Stimulated activated CD8-positive, alpha-beta memory T cell treated with anti-CD3 and anti-CD28 coated beads, Interleukin-15, amount 100 ng/mL, for 24 hours (primary cell): Measurements from ENCODE around the gene GABBR2.
"Not testable (repeated sequence)": the region's sequence is repeated elsewhere in the genome, so short reads cannot be mapped to it uniquely, and the experiment has no call there.

ENCODE experiments used
- DNase-seq: peaks from one replicate; pipeline ENCODE4 v3.0.0-alpha.2; 2020; ENCODE audit warnings: low read depth

Gene GABBR2

GRCh38 chr9:98516205-98516896 lies 192.4 kb downstream of the GABBR2 start:
- DNase-seq = no peak

DNA sequence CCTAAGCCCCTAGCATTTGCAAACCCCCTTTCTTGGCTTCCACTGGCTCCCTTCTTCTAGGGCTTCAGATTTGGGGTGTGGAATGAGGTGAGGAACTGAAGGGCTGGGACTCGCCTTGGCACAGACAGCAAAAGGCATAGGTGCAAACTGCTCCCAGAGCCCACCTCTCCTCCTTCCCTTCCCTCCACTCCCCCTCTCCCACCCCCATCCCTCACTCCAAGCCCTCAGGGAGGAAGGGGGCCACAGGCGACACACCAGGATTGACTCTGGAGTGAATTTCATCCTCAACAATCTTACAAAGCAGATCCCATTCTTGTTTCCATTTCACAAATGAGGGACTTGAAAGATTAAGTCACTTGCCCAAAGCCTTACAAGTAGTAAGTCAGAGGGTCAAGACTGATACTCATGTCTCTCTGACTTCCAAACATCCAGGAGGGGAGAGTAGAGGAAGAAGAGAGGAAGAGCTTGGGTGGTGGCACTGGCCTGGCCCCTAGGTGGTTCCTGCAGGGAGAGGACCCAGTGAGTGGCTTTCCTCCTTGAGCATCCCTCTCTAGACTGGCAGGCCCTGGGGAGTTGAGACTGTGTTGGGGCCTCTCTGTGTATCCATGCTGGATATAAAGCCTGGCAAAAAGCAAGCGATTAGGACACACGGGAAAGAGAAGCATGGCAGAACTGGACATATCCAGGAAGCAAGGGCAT lies 193.1 kb downstream of the GABBR2 start:
- DNase-seq = no peak

- no peak for DNase-seq
Observed at GRCh38 chr9:98514841-98515240, 193.9 kb downstream of the GABBR2 start.

DNA sequence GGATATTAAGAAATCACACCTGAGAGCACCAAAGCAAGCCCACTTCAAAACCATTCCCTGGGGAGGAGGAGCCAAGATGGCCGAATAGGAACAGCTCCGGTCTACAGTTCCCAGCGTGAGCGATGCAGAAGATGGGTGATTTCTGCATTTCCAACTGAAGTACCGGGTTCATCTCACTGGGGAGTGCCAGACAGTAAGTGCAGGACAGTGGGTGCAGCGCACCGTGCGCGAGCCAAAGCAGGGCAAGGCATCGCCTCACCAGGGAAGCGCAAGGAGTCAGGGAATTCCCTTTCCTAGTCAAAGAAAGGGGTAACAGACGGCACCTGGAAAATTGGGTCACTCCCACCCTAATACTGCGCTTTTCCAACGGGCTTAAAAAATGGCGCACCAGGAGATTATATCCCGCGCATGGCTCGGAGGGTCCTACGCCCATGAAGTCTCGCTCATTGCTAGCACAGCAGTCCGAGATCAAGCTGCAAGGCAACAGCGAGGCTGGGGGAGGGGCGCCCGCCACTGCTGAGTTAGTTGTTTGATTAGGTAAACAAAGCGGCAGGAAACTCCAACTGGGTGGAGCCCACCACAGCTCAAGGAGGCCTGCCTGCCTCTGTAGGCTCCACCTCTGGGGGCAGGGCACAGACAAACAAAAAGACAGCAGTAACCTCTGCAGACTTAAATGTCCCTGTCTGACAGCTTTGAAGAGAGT lies 200.4 kb downstream of the GABBR2 start:
- not testable (repeated sequence) for DNase-seq

DNA sequence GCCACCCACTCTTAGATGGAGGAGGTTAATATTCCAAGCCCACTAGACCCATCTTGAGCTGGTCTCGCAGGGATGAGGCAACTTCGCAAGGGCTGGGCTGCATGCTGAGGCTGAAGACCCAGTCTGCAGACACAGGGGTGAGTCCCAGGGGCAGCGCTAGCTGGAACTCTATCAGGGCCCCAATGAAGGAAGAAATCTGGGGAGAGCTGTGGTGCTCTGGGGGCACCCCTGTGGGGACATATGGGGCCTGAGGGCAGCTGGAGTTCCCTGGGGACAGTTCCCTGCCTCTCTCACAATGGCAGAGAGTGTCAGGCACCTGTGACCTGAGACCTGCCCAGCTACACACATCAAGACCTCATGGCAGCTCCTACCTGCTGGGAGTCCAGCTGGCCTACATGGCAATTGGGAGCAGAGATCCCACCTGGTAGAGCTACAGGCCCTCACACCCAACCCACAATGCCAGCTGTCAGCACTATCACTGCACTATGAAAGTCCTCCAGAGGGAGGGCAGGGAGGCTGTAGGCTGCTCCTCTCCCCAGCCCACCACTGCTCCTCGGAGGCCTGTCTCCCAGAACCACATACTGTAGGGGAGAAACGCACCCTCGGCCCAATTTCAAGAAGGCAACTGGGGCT lies 202.2 kb downstream of the GABBR2 start:
- DNase-seq = no peak

GRCh38 chr9:98504298-98505282 lies 204.1 kb downstream of the GABBR2 start:
- DNase-seq = no peak

GRCh38 chr9:98503867-98504266 lies 204.9 kb downstream of the GABBR2 start:
- no peak for DNase-seq

GRCh38 chr9:98502976-98503325 lies 205.8 kb downstream of the GABBR2 start:
- DNase-seq = no peak

- DNase-seq = no peak
Observed at GRCh38 chr9:98502311-98502975, 206.3 kb downstream of the GABBR2 start.

- no peak for DNase-seq
Observed at GRCh38 chr9:98501819-98502218, 206.9 kb downstream of the GABBR2 start.

DNA sequence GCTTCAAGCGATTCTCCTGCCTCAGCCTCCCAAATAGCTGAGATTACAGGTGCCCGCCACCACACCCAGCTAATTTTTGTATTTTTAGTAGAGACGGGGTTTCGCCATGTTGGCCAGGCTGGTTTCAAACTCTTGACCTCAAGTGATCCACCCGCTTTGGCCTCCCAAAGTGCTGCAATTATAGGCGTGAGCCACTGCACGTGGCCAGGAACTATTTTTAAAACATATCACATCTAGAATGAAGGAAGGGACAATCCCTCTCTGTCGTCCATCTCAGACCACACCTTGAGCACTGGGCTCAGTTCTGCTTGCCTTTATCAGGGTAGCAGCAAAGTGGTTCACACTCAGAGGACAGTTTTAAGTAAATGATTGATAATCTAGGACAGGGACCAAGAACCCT lies 207.5 kb downstream of the GABBR2 start:
- not testable (repeated sequence) for DNase-seq

DNA sequence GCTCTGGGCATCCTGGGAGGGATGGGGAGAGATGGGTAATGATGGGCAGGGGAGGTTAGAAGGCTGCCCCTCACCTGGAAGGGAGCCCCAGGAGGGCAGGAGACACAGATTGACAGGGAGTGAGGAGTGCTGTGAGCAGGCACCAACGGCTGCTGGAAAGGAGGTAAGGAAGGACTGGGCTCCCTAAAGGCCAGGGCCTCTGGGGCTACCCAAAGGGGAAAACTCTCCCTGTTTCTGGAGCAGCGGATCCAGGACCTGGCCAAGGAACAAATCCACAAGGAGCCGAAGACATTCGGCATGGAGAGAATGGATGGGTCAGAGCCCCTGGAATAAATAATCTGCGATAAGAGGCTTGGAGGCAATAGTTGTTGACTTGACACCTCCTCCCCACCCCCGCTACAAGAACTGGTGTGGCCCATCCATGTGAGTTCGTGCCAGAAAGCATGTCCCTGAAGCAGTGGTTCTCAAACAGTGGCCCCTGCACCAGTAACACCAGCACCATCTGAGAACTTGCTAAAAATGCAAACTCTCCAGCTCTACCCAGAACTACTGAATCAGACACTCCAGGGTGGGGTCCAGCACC lies 208.3 kb downstream of the GABBR2 start:
- no peak for DNase-seq

GRCh38 chr9:98495530-98495929 lies 213.2 kb downstream of the GABBR2 start:
- DNase-seq = no peak

- DNase-seq = no peak
Observed at GRCh38 chr9:98494852-98495251, 213.9 kb downstream of the GABBR2 start.

DNA sequence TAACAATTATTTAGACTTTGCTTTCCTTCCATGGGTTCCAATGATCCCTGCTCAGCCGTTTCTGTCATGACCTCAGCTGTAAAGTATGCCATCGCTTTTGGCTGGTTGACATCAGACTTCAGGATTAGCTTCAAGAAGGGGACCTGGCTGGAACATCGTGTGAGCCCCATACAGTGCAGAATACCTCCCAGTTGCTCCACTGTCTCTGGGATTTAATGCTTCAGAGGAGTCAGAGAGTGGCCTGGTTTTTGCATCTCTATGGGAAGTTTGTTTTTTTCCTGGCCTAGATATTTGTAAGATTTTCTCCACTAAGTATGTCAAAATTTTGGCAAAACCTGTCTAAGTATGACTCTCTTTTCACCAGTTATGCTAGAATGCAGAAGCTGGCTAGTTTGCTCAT lies 216.9 kb downstream of the GABBR2 start:
- no peak for DNase-seq

GRCh38 chr9:98491231-98491651 lies 217.5 kb downstream of the GABBR2 start:
- DNase-seq = no peak

DNA sequence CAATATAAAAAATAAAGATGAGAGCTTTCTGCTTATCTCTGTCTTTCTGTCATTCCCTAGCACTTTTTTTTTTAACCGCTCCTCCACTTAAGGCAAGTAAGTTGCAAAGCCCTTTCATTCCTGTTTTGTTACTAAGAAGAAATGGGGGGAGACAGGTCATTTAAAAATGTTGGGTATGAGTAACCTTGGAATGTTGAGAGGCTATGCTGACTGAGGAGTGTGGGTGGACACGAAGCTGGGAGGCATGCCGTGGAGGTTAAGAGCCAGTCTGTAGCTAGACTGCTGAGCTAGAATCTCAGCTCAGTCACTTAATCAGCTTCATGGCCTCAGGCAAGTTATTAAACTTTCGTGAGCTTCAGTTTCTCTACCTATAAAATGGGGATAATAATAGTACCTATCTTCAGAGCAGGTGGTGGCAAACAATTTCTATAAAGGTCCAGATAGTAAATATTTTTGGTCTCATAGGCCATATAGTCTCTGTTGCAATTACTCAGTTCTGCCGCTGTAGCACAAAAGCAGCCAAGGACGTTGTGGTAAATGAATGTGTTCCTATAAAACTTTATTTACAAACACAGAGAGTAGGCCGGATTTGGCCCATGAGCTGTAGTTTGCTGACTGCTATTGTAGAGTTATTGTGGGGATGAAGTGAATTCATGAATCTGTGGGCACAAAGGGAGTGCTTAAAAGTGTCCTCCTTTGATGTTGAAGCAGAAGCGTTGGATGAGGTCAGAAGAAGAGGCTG lies 220.0 kb downstream of the GABBR2 start:
- DNase-seq = no peak

DNA sequence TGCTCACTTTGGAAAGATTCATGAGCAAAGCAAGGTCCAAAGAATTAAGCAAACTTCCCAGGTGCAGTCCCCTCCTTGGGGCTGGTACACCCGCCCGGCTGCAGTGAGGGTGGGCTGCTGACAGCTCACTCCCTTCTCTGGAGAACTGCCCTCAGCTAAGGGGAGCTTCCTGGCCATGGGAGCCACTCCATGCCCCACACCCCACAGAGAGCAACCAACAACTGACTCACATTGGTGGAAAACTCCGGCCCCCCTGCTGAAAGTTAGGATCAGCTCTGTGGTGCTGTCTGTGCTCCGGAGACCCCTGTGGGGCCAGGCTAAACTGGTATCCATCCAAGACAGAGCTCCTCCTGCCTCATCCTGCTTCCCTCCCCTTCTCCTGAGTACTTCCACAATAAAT lies 223.0 kb downstream of the GABBR2 start:
- DNase-seq = no peak

DNA sequence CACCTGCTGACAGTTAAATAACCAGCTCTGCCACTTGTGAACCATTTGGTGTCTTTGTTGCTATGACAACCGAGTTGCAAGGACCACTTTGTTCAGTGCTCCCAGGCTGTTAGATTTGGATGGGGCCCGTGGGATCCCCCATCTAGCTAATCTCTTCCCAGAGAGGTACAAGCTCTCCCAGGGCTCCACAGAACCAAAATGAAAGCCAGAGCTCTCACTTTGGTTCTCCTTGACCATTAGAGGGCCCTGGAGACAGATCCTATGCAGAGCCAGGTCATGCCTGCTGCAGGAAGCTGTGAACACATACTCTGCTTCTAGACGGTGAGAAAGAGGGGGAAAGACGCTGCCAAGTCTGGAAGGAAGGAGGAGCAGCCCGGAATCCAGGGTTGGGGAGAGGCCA lies 224.6 kb downstream of the GABBR2 start:
- DNase-seq = no peak

DNA sequence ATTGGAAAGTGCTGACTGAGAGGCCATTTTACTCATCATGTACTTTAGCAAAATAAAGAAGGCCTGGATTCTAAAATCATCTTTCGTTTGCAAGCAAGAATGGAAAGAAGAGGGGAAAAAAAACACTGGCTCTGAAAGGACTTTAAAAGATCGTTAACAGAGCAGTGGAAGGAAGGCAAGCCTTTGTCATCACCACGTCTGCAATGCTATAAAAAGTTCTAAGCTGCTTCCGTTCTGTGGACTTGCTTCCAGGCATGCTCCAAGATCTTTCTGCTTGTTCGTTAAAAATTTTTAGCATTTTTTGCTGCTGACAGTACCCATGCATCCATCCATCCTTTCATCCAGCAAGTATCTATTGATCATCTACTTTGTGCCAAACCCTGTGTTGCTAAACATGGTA lies 226.5 kb downstream of the GABBR2 start:
- DNase-seq = no peak
